DLD1 (cell line): ENCODE measurements around the gene PPM1N.

Experiments
- in situ Hi-C: cut with HindIII; loops from 2 replicates; pipeline ENCODE4 v1.10.0; 2017; ENCODE audit warnings: low sequenced_read_pairs

Gene PPM1N, protein sequence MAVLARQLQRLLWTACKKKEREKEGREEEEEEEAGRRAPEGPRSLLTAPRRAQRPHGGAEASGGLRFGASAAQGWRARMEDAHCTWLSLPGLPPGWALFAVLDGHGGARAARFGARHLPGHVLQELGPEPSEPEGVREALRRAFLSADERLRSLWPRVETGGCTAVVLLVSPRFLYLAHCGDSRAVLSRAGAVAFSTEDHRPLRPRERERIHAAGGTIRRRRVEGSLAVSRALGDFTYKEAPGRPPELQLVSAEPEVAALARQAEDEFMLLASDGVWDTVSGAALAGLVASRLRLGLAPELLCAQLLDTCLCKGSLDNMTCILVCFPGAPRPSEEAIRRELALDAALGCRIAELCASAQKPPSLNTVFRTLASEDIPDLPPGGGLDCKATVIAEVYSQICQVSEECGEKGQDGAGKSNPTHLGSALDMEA

DNA sequence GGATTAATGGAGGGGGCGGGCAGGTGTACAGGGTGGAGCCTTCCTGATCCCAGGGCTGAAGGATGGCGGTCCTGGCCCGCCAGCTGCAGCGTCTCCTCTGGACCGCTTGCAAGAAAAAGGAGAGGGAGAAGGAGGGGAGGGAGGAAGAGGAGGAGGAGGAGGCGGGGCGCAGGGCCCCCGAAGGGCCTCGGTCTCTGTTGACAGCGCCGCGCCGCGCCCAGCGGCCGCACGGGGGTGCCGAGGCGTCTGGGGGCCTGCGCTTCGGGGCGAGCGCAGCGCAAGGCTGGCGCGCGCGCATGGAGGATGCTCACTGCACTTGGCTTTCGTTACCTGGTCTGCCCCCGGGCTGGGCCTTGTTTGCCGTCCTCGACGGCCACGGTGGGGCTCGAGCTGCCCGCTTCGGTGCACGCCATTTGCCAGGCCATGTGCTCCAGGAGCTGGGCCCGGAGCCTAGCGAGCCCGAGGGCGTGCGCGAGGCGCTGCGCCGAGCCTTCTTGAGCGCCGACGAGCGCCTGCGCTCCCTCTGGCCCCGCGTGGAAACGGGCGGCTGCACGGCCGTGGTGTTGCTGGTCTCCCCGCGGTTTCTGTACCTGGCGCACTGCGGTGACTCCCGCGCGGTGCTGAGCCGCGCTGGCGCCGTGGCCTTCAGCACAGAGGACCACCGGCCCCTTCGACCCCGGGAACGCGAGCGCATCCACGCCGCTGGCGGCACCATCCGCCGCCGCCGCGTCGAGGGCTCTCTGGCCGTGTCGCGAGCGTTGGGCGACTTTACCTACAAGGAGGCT, at the start of gene PPM1N:
TSS of gene PPM1N (plus strand) at position 33 of the 785 bp plus-strand sequence. CDS start at position 63, 30 bp downstream.
- in situ Hi-C loops, result no loop called here

DNA sequence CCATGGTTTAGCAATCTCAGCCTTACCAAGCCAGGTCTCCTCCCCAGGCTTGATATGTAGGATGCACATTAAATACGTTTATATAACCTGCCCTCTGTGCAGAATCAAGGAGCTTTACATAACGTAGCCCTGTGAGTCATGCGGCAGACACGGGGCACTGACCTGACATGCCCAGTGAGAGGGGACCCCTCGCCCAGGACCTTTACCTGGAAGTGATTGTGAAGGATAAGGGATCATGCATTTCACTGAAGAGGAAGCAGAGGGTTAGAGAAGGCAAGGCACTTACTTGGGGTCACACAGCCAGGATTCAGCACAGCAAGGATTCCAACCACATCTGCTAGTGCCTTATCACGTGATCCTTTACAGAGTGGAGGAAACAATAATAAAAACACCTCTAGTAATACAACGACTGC, 49.4 kb upstream of the PPM1N start:
- in situ Hi-C loops, result no loop called here

DNA sequence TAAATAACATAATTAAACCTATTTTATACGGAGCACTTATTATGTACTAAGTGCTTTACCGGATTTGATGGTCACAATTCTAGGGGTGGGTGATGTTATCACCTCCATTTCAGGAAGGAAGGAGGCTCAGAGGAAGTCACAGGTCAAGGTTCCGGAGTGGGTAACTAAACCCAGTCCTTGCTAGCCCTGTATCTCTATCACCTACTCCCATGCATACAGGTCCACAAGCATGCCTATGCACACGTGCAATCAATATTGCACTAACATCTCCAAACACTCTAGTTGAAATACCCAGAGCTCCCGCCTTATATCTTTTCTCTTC, 48.3 kb upstream of the PPM1N start:
- in situ Hi-C loops, result no loop called here

DNA sequence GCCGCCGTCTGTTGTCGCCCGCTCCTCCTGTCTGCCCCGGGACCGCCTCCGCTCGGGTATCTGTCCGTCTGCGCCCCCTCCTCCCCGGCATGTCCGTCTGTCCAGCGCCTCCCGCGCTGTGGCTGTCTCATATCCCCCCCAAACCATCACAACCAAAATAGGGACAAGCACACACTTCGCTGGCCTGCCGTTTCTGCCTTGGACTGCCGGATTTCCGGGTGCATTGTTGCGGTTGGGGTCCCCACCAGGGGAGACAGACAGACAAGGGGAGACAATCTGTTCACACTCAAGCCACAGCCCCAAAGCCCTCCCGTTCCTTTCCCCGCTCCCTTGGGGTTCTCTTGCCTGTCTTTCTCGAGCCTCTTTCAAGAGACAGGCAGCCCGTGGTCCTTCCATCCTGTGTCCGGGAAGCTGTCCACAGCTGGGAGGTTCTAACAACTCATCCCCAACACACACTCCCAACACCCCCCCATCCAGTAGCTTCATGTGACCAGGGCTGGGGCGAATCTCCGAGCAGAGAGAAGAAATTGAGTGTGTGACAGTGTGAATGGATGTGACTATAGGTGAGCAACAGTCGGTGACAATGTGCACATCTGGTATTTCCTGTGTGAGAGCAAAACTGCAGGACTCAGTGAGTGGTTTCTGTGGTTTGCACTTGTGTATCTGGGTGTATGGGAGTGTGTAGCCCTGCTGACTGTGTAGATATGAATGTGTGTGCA, 47.0 kb upstream of the PPM1N start:
- in situ Hi-C loops, result no loop called here

DNA sequence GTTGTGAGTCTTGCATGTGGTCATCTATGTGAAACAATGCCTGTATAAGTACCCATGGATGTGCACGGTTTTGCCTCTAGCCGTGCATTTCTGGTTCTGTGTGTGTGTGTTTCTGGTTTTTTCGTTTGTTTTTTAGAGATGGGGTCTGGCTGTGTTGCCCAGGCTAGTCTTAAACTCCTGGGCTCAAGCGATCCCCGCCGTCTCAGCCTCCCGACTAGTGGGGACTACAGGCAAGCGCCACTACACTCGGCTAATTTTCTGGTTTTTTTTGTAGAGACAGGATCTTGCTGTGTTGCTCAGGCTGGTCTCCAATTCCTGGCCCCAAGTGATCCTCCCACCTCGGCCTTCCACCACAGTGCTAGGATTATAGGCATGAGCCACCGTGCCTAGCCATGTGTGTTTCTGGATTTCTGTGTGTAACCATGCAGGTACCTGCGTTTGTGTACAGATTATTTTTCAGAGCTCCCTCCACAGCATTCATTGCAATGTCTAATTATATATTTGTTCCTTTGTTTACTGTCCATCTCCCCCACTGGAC, 46.3 kb upstream of the PPM1N start:
- in situ Hi-C loops, result no loop called here

DNA sequence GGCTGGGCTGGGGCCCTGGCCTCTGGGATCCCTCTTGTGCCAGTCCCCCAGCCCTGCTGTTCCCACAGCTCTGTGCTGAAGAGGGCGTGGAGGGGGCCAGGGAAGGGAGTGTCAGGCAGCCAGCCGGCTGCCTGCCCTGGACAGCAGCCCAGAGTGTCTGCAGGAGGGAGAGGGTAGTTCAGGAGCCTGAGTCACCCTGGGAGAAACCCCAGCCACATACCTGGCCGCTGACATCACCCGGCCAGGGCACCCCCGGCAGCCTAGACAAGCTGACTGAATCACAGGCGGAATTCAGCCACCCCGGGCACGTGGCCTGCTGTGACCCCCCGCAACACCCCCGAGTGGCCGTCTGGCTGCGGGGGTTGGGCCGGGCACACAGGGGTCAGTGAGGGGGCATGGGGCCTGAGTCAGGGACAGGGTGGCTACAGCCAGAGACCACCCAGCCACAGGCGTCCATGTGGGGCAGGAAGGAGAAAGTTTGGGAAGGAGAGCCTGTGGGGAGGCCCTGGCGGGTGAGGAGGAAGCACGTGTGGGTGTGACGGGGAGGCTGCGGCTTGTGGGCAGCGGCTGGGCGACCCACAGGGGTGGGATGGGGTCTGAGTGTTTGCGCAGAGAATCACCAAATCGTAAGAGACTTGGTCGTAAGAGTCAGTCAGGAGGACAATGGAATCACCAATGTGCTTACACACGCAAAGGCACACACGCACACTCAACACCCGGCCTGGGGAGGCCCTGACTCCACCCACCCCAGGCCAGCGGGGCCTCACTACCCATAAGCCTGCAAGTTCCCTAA, 42.3 kb upstream of the PPM1N start:
- in situ Hi-C loops, result no loop called here

DNA sequence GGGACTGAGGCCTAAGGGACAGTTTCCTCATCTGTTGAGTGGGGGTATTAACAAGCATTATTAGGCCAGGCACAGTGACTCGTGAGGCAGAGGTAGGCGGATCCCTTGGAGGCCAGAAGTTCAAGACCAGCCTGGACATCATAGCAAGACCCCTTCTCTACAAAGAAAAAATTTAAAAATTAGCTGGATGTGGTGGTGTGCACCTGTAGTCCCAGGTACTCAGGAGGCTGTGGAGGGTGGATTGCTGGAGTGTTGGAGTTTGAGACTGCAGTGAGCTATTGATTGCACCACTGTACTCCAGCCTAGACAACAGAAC, 41.8 kb upstream of the PPM1N start:
- in situ Hi-C loops, result no loop called here

DNA sequence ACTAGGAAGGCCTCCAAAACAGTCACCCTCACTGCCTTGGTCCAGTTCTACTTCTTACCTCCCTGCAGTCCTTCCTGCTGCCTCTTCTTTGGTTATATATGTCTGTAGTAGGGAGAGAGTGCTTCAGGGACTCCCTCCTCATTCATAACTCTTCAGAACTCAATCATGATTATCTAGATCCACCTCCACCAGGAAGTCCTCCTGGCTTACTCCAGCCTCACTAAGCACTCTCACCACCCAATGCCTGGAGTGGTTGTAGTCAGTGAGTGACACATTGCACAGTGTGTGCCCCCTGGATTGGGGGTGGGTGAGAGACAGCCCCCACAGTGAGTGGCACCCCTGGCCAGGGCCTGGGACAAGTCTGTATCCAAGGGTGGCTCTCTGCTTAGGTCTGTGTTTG, 40.5 kb upstream of the PPM1N start:
- in situ Hi-C loops, result no loop called here

DNA sequence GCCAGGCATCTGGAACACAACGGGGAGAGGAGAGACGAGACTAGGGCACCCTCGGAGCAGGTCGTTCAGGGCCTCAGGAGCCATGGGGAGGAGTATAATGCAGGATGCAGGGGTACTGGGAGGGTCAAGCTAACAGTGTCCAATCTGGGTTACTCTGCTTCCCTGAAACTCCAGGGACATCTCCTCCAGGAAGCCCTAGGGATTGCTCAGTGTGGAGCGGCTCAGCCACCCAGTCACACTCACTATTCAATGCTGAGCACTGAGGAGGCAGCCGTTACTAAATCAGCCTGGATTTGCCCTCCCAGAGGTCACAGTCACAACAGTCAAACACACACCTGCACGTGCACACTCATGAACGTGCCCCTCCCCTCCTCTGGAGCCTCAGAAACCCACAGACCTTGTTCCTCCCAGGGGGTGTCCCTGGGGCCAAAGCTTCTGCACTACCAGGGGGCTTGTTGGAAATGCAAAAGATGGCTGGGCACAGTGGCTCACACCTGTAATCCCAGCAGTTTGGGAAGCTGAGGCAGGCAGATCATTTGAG, 37.4 kb upstream of the PPM1N start:
- in situ Hi-C loops, result no loop called here

DNA sequence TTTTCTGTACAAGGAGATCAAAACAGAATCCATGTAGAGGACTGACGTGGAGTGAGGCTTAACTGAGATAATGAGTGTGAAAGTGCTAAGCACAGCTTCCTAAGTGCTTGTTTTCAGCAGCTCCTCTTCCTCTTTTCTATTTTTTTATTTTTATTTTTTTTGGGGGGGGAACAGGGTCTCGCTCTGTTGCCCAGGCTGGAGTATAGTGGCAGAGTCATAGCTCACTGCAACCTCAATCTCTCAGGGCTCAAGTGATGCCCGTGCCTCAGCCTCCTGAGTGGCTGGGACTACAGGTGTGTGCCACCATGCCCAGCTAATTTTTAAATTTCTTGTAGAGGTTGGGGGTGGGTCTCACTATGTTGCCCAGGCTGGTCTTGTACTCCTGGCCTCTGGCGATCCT, 36.1 kb upstream of the PPM1N start:
- in situ Hi-C loops, result no loop called here

DNA sequence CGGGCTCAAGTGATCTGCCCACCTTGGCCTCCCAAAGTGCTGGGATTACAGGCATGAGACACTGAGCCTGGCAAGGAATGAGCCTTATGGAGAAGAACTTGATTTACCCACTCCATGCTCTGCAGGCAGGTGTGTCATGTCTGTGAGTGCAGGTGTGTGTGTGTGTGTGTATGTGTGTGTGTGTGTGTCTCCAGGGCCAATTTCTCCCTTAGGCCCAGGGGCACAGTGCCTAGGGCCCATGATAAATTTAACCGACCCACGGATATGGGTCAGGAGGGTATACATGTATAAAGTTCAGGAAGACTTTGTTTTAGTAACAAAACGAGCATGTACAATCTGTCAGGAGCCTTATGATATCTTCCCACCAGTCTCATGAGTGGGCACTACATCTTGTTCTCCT, 35.0 kb upstream of the PPM1N start:
- in situ Hi-C loops, result no loop called here

DNA sequence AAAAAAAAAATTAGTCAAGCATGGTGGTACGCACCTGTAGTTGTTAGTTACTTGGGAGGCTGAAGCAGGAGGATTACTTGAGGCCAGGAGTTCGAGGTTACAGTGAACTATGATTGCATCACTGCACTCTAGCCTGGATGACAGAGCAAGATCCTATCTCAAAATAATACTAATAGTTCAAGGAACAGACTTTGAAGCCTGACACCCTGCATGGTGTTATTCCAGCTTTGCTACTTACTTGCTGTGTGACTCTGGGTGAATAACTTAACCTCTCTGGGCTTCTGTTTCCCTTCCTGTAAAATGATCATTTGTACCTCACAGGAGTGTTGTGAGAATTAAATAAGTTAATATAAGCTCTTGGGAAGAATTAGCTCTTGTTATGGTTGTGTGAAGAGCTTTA, 34.0 kb upstream of the PPM1N start:
- in situ Hi-C loops, result no loop called here

DNA sequence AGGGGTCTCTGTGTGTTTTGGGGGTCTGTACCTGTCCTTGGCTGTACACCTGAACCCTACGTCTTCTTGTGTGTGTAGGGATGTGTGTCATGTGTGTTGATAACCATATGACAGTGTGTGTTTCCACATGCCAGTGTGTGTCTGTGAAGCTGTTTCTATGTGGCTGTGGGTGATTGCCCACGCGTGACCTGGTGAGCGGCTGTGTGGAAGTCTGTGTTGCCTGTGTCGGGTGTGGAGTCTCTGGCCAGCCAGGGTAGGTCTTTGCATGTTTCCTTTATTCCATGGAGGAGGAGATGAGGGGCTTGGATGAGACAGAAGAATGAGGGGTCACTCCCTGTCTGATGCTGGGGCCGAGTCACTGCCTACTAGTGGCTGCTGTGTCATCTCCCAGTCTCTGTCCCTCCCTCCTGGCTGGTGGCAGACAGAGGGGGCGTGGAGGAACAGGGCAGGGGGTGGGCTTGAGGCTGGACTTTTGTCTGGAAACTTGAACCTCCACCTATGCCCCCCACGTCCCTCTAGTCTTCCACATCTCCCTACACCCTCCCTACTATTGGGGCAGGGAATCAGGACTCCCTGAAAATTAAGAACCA, 33.3 kb upstream of the PPM1N start:
- in situ Hi-C loops, result no loop called here

DNA sequence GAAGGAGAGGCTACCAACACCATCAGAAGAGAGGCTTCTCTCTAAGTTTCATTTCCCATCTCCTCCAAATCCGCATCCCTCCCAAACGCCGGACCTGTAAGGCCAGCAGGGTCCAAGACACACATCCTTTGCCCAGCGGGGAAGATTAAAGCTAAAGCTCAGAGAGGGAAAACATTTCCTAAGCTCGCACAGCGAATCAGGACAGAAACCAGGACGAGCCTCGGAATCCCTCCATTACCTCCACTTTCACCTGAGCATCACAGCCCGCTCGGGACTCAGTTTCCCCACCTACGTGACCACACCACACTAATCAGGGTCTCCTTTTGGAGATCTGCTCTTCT, 31.2 kb upstream of the PPM1N start:
- in situ Hi-C loops, result no loop called here

DNA sequence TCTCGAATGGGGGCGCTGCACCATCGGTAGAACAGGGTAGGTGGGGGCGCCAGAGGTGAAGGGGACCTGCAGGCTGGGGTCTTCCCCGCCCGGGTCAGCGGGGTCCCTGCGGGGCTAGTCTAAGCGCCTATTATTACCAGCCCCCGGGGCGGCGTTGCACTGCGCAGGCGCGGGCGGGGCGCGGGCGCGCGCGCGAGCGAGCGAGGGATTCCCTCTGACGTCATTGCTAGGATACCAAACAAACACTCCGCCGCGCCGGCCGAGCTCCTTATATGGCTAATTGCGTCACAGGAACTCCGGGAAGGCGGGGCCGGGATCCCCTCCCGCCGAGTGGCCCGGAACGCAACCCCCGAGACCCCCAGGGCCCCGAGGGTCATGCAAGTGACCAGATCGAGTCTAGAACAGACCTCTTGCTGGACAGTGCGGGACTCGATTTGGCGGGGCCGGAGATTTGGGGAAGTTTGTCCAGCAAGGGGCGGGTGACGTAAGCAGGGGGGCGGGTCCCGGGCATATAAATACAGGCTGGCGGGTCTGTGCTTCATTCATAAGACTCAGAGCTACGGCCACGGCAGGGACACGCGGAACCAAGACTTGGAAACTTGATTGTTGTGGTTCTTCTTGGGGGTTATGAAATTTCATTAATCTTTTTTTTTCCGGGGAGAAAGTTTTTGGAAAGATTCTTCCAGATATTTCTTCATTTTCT, 30.6 kb upstream of the PPM1N start, which contains the start of gene FOSB:
TSS of gene FOSB (plus strand) at position 541 of the 703 bp plus-strand sequence. CDS start 591 bp downstream, outside the sequence.
- in situ Hi-C loops, result no loop called here

DNA sequence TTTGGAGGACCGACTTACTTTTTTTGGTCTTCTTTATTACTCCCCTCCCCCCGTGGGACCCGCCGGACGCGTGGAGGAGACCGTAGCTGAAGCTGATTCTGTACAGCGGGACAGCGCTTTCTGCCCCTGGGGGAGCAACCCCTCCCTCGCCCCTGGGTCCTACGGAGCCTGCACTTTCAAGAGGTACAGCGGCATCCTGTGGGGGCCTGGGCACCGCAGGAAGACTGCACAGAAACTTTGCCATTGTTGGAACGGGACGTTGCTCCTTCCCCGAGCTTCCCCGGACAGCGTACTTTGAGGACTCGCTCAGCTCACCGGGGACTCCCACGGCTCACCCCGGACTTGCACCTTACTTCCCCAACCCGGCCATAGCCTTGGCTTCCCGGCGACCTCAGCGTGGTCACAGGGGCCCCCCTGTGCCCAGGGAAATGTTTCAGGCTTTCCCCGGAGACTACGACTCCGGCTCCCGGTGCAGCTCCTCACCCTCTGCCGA, 30.0 kb upstream of the PPM1N start:
- in situ Hi-C loops, result no loop called here

DNA sequence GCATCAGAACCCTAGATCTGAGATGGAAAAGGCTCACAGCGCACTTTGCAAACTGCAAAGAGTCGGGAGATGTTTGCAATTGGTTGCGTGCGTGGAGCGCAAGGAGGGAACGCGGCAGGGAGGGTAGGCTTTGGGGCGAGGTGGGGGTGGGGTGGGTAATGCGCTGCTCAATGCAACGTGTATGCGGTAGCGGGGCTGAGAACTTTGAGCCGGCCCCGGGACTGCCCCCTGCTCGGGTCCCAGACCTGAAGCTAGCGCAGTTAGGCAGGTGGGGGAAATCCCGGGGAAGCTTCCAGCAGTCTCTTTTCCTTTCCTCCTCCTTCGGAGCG, 29.5 kb upstream of the PPM1N start:
- in situ Hi-C loops, result no loop called here

DNA sequence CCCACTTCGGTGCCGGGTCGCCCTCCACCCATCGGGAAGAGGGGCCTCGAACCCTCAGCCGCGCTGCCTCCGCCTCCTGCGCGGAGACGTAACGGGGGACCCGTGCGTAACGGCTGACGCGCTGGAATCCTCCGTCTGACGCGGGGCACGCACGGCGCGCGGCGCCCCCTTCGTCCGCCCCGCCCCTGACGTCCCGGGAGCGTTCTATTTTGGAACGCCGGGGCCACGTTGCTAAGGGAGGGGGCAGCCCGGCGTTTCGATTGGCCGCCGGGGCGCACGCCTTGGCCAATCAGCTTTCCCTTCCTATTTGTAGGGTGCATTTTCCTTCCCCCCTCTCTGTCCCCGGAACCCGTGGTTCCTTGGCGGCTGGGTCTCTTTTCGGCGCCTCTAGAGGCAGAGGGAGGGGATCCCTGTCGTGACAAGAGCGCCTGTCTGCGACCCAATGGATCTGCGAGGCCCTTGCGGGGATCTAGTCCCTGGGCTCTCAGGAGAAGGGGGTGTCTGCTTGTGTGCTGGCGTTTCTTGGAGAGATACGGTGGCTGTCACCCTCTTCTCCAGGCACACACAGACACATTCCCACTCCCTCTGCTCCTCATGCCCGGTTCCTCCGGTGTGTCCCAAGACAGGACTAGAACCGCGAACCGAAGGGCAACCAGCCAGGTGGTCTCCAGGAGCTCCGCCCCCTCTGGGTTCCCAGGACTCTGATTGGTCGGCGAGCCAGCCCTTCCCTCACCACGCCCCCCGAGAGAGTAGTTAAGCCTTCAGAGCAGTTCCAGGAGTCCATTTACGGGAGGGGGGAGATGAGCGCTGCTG, 28.9 kb upstream of the PPM1N start:
- in situ Hi-C loops, result no loop called here
